MCF 10A (cell line): Measurements from ENCODE around the gene AZI2. TPM values are rescaled to one million over a fixed set of nuclear protein-coding genes. Genes with fewer than 3 reads are reported as not detected.

Experiments used
- BruUV-seq: library from RNA; stranded (reverse); fragments of 400-500 nt; replicated peaks from 2 replicates; lab custom pipeline; 2021; lab: Mats Ljungman, UMichigan
- CTCF ChIA-PET: fragments of 300-600 bp; sonication (Branson Sonifier 250); formaldehyde crosslinking; extraction: SDS; loops from one replicate; lab custom pipeline; 2021; ENCODE audit warnings: antibody characterized with exemption, inconsistent platforms; lab: Yijun Ruan, JAX
- POLR2A ChIA-PET: fragments of 300-600, 350-650 bp; sonication (Branson Sonifier 250); formaldehyde crosslinking; extraction: SDS; loops from one replicate; lab custom pipeline; 2020; ENCODE audit warnings: antibody characterized with exemption, inconsistent platforms; lab: Yijun Ruan, JAX
- DNase-seq: peaks from one replicate; pipeline ENCODE4 v3.0.0-alpha.2; 2018; ENCODE audit not compliant: unreplicated experiment
- H3K27ac Mint-ChIP-seq: one replicate; pipeline ENCODE4 v1.8.0; 2022; ENCODE audit warnings: mild to moderate bottlenecking, low read depth, mixed read lengths; ENCODE audit not compliant: unreplicated experiment
- H3K27me3 Mint-ChIP-seq: one replicate; pipeline ENCODE4 v1.8.0; 2022; ENCODE audit warnings: mixed read lengths; ENCODE audit not compliant: insufficient read depth, unreplicated experiment
- H3K36me3 Mint-ChIP-seq: one replicate; pipeline ENCODE4 v1.8.0; 2022; ENCODE audit warnings: mild to moderate bottlenecking, moderate library complexity, mixed read lengths; ENCODE audit not compliant: insufficient read depth, unreplicated experiment
- H3K4me1 Mint-ChIP-seq: one replicate; pipeline ENCODE4 v1.8.0; 2022; ENCODE audit warnings: mixed read lengths; ENCODE audit not compliant: insufficient read depth, unreplicated experiment
- H3K4me3 Mint-ChIP-seq: one replicate; pipeline ENCODE4 v1.8.0; 2022; ENCODE audit warnings: mild to moderate bottlenecking, moderate library complexity, mixed read lengths; ENCODE audit not compliant: unreplicated experiment
- H3K9me3 Mint-ChIP-seq: one replicate; pipeline ENCODE4 v1.8.0; 2022; ENCODE audit warnings: mixed read lengths; ENCODE audit not compliant: unreplicated experiment
- intact Hi-C: fragments of 100-400 bp; cut with micrococcal nuclease; formaldehyde crosslinking; loops from 2 replicates; pipeline ENCODE4 v1.14.1; 2022
- total RNA-seq: library from RNA; stranded (reverse); gene quantifications from 2 replicates; pipeline ENCODE4 v1.2.3, GENCODE V29; 2022
- TF ChIP-seq, protein P1 (sequence below): fragments of 200-600 bp; IDR thresholded peaks from one replicate; pipeline ENCODE4 v1.8.0; 2022; ENCODE audit warnings: antibody characterized with exemption, mild to moderate bottlenecking; ENCODE audit not compliant: unreplicated experiment

The AZI2 gene
- total RNA-seq, 1 experiment from 2014 or later = 177 TPM

DNA sequence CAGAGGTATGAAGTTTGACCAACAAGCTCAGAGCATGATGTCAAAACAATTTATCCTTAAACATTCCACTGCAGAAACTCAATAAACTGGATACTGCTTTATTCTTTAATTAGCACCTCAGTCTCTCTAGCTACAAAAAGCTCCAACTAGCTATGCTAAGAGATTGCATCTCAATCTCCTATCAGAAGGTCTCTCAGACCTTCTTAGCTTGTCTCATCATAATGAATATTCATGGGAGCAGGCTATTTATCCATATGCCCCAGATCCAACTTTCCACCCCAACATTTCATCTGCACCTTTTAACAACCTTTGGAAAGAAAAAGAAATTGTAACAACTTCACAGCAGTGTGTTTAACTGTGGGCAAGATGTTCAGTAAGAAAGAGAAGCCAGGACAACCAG, 11.4 kb downstream of the AZI2 start:
- Mint-ChIP-seq H3K27ac (no peak overlapping the region), H3K4me3 (no peak overlapping the region), H3K4me1 (peaks cover 6% of the 10 kb centered on the region), H3K9me3 (no peaks in the 10 kb centered on the region), H3K36me3 (peaks cover 79% of the 10 kb centered on the region), H3K27me3 (no peaks in the 10 kb centered on the region)
- BruUV-seq = no TSS peak
- TF ChIP-seq, protein P1, sequence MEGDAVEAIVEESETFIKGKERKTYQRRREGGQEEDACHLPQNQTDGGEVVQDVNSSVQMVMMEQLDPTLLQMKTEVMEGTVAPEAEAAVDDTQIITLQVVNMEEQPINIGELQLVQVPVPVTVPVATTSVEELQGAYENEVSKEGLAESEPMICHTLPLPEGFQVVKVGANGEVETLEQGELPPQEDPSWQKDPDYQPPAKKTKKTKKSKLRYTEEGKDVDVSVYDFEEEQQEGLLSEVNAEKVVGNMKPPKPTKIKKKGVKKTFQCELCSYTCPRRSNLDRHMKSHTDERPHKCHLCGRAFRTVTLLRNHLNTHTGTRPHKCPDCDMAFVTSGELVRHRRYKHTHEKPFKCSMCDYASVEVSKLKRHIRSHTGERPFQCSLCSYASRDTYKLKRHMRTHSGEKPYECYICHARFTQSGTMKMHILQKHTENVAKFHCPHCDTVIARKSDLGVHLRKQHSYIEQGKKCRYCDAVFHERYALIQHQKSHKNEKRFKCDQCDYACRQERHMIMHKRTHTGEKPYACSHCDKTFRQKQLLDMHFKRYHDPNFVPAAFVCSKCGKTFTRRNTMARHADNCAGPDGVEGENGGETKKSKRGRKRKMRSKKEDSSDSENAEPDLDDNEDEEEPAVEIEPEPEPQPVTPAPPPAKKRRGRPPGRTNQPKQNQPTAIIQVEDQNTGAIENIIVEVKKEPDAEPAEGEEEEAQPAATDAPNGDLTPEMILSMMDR = no peak
- intact Hi-C loops = no loop called here
- CTCF ChIA-PET = interaction anchor here (0.7 to 1.6 kb wide), 4 partner anchors 11 to 804 kb away, joined by 3 to 4 read pairs (median 3); partner anchors contain the start of gene EOMES
- no peak for DNase-seq
- POLR2A ChIA-PET = interaction anchor here (0.9 kb wide), 1 partner anchor 12 kb away, joined by 3 read pairs; the partner anchor contains the start of genes AZI2 and ZCWPW2

DNA sequence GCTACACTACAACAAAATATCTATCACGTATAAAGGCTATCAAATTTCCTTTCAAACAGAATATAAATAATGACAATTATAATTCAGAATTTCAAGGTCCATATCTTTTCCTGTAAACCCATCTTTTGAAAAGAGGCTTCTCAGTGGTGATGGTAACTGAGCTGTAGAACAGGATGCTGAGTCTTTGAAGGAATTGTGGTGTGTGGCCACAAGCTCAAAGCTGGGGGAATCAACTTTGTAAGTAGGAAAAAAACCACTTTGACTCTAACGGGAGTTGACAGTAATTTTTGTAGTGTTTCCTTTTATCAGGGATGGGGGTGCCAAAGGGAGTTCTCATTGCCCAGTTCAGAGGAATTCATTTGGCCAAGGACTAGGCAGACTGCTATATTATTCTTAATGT, 13.4 kb downstream of the AZI2 start:
- intact Hi-C loops = no loop called here
- no TSS peak for BruUV-seq
- H3K4me3 Mint-ChIP-seq = no peak overlapping the region
- POLR2A ChIA-PET = interaction anchor here (1.2 to 2.4 kb wide), 4 partner anchors 9 to 622 kb away, joined by 3 to 9 read pairs (median 6); partner anchors contain the start of genes AZI2 and ZCWPW2
- H3K36me3 Mint-ChIP-seq = peaks cover 92% of the 10 kb centered on the region
- DNase-seq = no peak
- H3K27ac Mint-ChIP-seq = no peak overlapping the region
- no peaks in the 10 kb centered on the region for H3K27me3 Mint-ChIP-seq
- CTCF ChIA-PET = interaction anchor here (0.6 to 1.9 kb wide), 10 partner anchors 9 to 828 kb away, joined by 3 to 6 read pairs (median 4); no protein-coding TSS in a partner anchor
- no peaks in the 10 kb centered on the region for H3K4me1 Mint-ChIP-seq
- TF ChIP-seq, protein P1 = no peak
- H3K9me3 Mint-ChIP-seq = no peaks in the 10 kb centered on the region

DNA sequence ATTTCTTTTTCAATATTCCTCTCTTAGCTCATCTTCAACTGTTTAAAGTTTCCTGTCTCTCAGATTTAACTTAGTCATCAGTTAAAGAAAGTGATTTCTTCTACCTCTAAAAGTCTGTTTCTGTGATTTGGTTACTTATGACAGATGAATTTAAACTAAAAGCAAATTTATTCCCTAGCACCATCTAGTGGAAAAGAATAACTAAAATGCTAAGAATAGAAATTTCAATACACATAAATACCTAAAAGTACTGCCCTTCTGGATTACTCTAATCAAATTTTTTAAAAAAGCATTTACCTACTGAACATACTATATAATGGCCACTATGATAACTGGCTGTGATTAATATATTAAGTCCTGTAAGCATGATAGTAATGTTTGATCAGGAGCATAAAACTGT, 14.1 kb downstream of the AZI2 start:
- Mint-ChIP-seq H3K27ac (no peak overlapping the region), H3K36me3 (peaks cover 88% of the 10 kb centered on the region), H3K27me3 (no peaks in the 10 kb centered on the region), H3K4me3 (no peak overlapping the region), H3K9me3 (no peaks in the 10 kb centered on the region), H3K4me1 (no peaks in the 10 kb centered on the region)
- intact Hi-C loops = no loop called here
- ChIA-PET POLR2A (interaction anchor here (0.6 to 2.4 kb wide), 4 partner anchors 8 to 790 kb away, joined by 3 to 9 read pairs (median 4); no protein-coding TSS in a partner anchor), CTCF (interaction anchor here (0.7 to 1.7 kb wide), 4 partner anchors 10 to 27 kb away, joined by 3 to 4 read pairs (median 4); no protein-coding TSS in a partner anchor)
- no peak for DNase-seq
- no TSS peak for BruUV-seq
- TF ChIP-seq, protein P1 = no peak

DNA sequence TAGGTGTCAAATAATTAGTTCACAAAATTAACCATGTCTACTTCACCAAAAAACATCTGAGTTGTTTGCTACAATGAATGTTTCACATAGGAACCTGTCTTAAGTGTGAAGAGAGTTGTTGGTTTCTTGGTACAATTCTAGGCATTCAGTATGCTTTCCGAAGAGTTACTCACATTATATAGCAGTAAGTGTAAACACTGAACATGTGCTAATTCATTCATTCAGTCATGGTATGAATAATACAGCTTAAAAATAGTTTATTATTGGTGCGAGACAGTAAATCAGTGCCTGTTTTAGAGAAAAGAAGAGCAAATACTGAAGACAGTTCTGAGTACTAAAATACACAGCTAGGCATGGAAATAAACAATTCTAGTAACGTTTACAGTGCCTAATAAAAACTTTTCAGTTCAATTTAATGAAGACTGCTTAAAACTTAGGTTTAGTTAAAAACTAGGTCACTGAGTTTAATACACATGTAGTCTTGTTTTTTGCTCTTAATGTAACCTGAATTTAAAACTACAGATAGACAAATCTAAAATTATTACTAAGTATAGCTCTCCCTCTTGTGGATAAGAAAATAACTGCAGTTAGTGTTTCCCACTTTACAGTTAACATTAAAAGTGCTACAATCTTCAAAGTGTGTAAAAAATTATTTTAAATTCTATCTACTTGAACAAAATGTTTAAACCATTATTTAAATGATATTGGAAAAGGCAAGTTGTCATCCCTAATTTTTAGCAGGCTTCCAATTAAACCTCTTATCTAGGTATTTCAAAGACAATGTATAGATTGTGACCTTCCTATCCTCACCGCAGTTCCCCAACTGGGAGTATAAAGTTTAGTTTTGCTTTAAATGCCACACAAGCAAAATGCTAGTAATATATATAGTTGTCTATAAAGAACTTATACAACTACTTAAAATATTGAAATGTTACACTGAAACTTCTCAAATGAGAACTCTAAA, 20.2 kb downstream of the AZI2 start:
- TF ChIP-seq, protein P1 = peak; percentile 37
- no peaks in the 10 kb centered on the region for H3K4me1 Mint-ChIP-seq
- peaks cover 78% of the 10 kb centered on the region for H3K36me3 Mint-ChIP-seq
- BruUV-seq = no TSS peak
- DNase-seq = peak; percentile 35
- H3K27me3 Mint-ChIP-seq = no peaks in the 10 kb centered on the region
- ChIA-PET POLR2A (interaction anchor here (1.0 to 4.2 kb wide), 5 partner anchors 9 to 616 kb away, joined by 3 to 16 read pairs (median 5); partner anchors contain the start of genes AZI2 and ZCWPW2), CTCF (interaction anchor here (0.5 to 5.8 kb wide), 15 partner anchors 8 to 1913 kb away, joined by 3 to 52 read pairs (median 3); partner anchors contain the start of gene EOMES)
- no peak overlapping the region for H3K4me3 Mint-ChIP-seq
- H3K9me3 Mint-ChIP-seq = no peaks in the 10 kb centered on the region
- no peak overlapping the region for H3K27ac Mint-ChIP-seq
- intact Hi-C loops = loop anchor here (1.0 kb wide), 1 partner anchor 616 kb away; no protein-coding TSS in a partner anchor
